ENCODE measurements around the gene PHACTR1.

GRCh38 chr6:12735786-12736185, 19.2 kb downstream of the PHACTR1 start:
- TF ChIP-seq RAD21 (IDR thresholded peaks at IDR 0.05; ENCODE audit: low read length) = no peak
- no peak for TF ChIP-seq MAZ (IDR thresholded peaks at IDR 0.05; ENCODE audit: borderline replicate concordance, low read depth, low read length)
- TF ChIP-seq RCOR1 (IDR thresholded peaks at IDR 0.05; ENCODE audit: insufficient replicate concordance, low read length) = no peak
- no peak for TF ChIP-seq CTCF (conservative IDR thresholded peaks at IDR 0.05; ENCODE audit: low read depth, low read length)
- TF ChIP-seq FOS (IDR thresholded peaks at IDR 0.05; ENCODE audit: low read depth, low read length) = no peak
- no peak for TF ChIP-seq CHD1 (IDR thresholded peaks at IDR 0.05; ENCODE audit: low read depth, low read length)
- no peak for TF ChIP-seq MXI1 (IDR thresholded peaks at IDR 0.05; ENCODE audit: borderline replicate concordance, low read depth, low read length)
